ENCODE data around the gene PLA2G4E.

DNA sequence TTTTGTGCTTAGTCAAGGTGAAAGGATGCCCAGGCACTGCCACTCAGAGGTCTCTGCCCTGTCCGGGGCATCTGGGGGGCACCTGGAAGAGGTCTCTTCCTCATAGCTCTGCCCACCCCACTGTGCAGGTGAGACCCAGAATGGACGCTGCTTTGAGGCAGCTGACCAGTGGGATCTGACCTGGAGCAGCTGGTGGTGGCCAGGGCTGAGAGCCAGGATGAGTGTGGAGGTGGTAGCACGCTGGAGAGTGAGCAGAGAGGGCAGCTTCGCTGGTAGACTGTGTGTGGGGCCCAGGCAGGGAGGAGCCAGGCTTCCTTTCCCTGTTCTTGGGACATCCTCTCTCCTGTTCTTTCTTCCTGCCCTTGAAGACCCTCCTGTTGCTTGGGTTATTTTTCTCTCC is 32.2 kb upstream of the PLA2G4E start:
- TF ChIP-seq, protein P1, sequence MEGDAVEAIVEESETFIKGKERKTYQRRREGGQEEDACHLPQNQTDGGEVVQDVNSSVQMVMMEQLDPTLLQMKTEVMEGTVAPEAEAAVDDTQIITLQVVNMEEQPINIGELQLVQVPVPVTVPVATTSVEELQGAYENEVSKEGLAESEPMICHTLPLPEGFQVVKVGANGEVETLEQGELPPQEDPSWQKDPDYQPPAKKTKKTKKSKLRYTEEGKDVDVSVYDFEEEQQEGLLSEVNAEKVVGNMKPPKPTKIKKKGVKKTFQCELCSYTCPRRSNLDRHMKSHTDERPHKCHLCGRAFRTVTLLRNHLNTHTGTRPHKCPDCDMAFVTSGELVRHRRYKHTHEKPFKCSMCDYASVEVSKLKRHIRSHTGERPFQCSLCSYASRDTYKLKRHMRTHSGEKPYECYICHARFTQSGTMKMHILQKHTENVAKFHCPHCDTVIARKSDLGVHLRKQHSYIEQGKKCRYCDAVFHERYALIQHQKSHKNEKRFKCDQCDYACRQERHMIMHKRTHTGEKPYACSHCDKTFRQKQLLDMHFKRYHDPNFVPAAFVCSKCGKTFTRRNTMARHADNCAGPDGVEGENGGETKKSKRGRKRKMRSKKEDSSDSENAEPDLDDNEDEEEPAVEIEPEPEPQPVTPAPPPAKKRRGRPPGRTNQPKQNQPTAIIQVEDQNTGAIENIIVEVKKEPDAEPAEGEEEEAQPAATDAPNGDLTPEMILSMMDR (IDR thresholded peaks at IDR 0.05 in 4 of 5, conservative IDR thresholded peaks at IDR 0.05 in 1 of 5), result no peak
- no peak for TF ChIP-seq POLR2A (IDR thresholded peaks at IDR 0.05)
